HepG2 (cell line): ENCODE data around the gene C19orf44.

Source experiments
- FOXJ3 ChIP-seq: sonication (generic); formaldehyde crosslinking; IDR thresholded peaks from 2 replicates; pipeline ENCODE4 v1.4.0; 2020; ENCODE audit warnings: missing genetic modification reagents, mild to moderate bottlenecking, borderline replicate concordance
- MAZ ChIP-seq, 2 experiments: sonication (generic) in 1 of 2; formaldehyde crosslinking in 1 of 2; IDR thresholded peaks; 2 replicates each; pipeline versions ENCODE4 v1.5.0 to v1.6.1; 2012 to 2020; ENCODE audit warnings: low read depth in 2 of 2, mild to moderate bottlenecking in 2 of 2, borderline replicate concordance in 1 of 2, improper control_type of control experiment in 1 of 2, low read length in 1 of 2, missing genetic modification reagents in 1 of 2, moderate library complexity in 1 of 2
- RBM39 ChIP-seq: fragments of 200-400 bp; formaldehyde crosslinking; IDR thresholded peaks from one replicate; pipeline ENCODE4 v1.6.1; 2018; ENCODE audit warnings: antibody characterized with exemption, mild to moderate bottlenecking, low read depth, low read length; ENCODE audit not compliant: poor library complexity, severe bottlenecking
- ZNF383 ChIP-seq: sonication (generic); formaldehyde crosslinking; IDR thresholded peaks from 2 replicates; pipeline ENCODE4 v1.4.0; 2020; ENCODE audit warnings: missing genetic modification reagents, mild to moderate bottlenecking, borderline replicate concordance
- ZNF747 ChIP-seq: sonication (generic); formaldehyde crosslinking; IDR thresholded peaks from 2 replicates; pipeline ENCODE4 v1.8.1; 2023; ENCODE audit warnings: missing genetic modification reagents, mild to moderate bottlenecking, borderline replicate concordance

GRCh38 chr19:16525751-16526481, 29.7 kb downstream of the C19orf44 start:
- TF ChIP-seq MAZ (IDR thresholded peaks at IDR 0.05; ENCODE audit: borderline replicate concordance, low read depth, low read length) (no peak), MAZ (CRISPR knock-in tag; IDR thresholded peaks at IDR 0.05; ENCODE audit: low read depth) (no peak), ZNF747 (no peak), RBM39 (no peak), ZNF383 (CRISPR knock-in tag) (no peak), FOXJ3 (CRISPR knock-in tag) (no peak)
